HepG2 (cell line): Measurements from ENCODE around the gene FUT3. TPM values are rescaled to one million over a fixed set of nuclear protein-coding genes. Genes with fewer than 3 reads are reported as not detected.
A peak's percentile ranks its signal among the peaks of the same experiment; 100 is the strongest.

Source experiments
- CC2D1A ChIP-seq: sonication (generic); formaldehyde crosslinking; IDR thresholded peaks from 2 replicates; pipeline ENCODE4 v1.8.1; 2023; ENCODE audit warnings: mild to moderate bottlenecking, missing genetic modification reagents
- RAD51 ChIP-seq: fragments of 450-650 bp; IDR thresholded peaks from 2 replicates; pipeline ENCODE4 v1.6.1; 2016; ENCODE audit warnings: borderline replicate concordance
- TP53 ChIP-seq: sonication (generic); formaldehyde crosslinking; conservative IDR thresholded peaks from 2 replicates; pipeline ENCODE4 v1.4.0; 2020; ENCODE audit warnings: missing genetic modification reagents
- ZBTB42 ChIP-seq: sonication (generic); formaldehyde crosslinking; IDR thresholded peaks from 2 replicates; pipeline ENCODE4 v1.5.0; 2020; ENCODE audit warnings: mild to moderate bottlenecking, missing genetic modification reagents
- ZNF160 ChIP-seq: sonication (generic); formaldehyde crosslinking; IDR thresholded peaks from 2 replicates; pipeline ENCODE4 v1.8.0; 2022; ENCODE audit warnings: mild to moderate bottlenecking, inconsistent platforms, missing genetic modification reagents
- ZNF557 ChIP-seq: sonication (generic); formaldehyde crosslinking; IDR thresholded peaks from 2 replicates; pipeline ENCODE4 v1.4.0; 2020; ENCODE audit warnings: missing genetic modification reagents
- ZNF574 ChIP-seq: sonication (generic); formaldehyde crosslinking; IDR thresholded peaks from 2 replicates; pipeline ENCODE4 v1.4.0; 2020; ENCODE audit warnings: missing genetic modification reagents
- ZNF670 ChIP-seq: sonication (generic); formaldehyde crosslinking; IDR thresholded peaks from 2 replicates; pipeline ENCODE4 v1.8.0; 2022; ENCODE audit warnings: mild to moderate bottlenecking, missing genetic modification reagents, borderline replicate concordance
- ZNF703 ChIP-seq: sonication (generic); formaldehyde crosslinking; IDR thresholded peaks from 2 replicates; pipeline ENCODE4 v1.5.1; 2020; ENCODE audit warnings: missing genetic modification reagents, mild to moderate bottlenecking, moderate library complexity, borderline replicate concordance
- polyA plus RNA-seq, 8 experiments: library from polyadenylated mRNA; depleted of rRNA in 3 of 8; stranded (reverse) in 7 of 8; unstranded in 1 of 8; fragments of >200 nt; fragmentation: Illumina TruSeq in 4 of 8; extraction: Trizol in 4 of 8; gene quantifications; 2 replicates each; pipeline versions ENCODE4 v1.2.1 to v1.2.3, GENCODE V29; 2011 to 2016; ENCODE audit warnings: low read depth in 4 of 8, missing spikeins in 1 of 8, mixed read lengths in 1 of 8; ENCODE audit not compliant: insufficient read depth in 1 of 8
- total RNA-seq, 5 experiments: library from RNA; depleted of rRNA; stranded (reverse); fragments of >200 nt; fragmentation: Illumina TruSeq; extraction: Trizol; gene quantifications; 2 replicates each; pipeline ENCODE4 v1.2.3, GENCODE V29; 2016; ENCODE audit warnings: low read depth in 1 of 5
- TF ChIP-seq, protein P1 (sequence below): sonication (generic); formaldehyde crosslinking; IDR thresholded peaks from 2 replicates; pipeline ENCODE4 v1.8.0; 2022; ENCODE audit warnings: missing genetic modification reagents, mild to moderate bottlenecking, borderline replicate concordance
- TF ChIP-seq, protein P2 (sequence below): sonication (generic); formaldehyde crosslinking; IDR thresholded peaks from 2 replicates; pipeline ENCODE4 v1.5.1; 2020; ENCODE audit warnings: mild to moderate bottlenecking, missing genetic modification reagents
- TF ChIP-seq, protein P3 (sequence below): sonication (generic); formaldehyde crosslinking; IDR thresholded peaks from 2 replicates; pipeline ENCODE4 v1.5.1; 2020; ENCODE audit warnings: missing genetic modification reagents, mild to moderate bottlenecking, borderline replicate concordance
- TF ChIP-seq, protein P4 (sequence below): sonication (generic); formaldehyde crosslinking; IDR thresholded peaks from 2 replicates; pipeline ENCODE4 v1.5.1; 2020; ENCODE audit warnings: missing genetic modification reagents, mild to moderate bottlenecking, borderline replicate concordance
- TF ChIP-seq, protein P5 (sequence below): sonication (generic); formaldehyde crosslinking; IDR thresholded peaks from 2 replicates; pipeline ENCODE4 v1.4.0; 2020; ENCODE audit warnings: low read depth, missing genetic modification reagents

FUT3 gene
- total and polyA plus RNA-seq, 2 of the 13 experiments (the other 11 are each of a cell fraction or from before 2014, with no cell fraction given) = 0.53 to 1.1 TPM

DNA sequence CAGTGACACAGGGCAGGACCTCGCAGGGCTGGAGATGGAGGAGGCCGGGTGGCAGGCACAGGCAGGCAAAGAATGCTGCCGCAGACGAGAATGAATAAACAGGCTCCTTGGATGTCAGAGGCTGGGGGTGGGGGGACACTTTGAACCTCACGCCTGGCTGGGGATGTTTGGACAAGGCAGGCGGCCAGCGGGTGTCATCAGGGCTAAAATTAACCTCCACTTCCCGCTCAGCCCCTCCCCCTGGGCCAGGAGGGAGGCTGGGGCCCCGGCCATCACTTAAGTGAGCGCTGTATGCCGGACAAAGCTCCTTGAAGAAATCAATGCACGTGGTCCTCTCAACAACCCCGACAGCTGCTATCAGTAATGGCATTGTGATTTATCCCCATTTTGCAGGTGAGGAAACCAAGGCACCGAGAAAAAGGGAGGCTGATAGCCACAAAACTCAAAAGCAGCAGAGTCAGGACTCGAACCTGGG lies 29.4 kb upstream of the FUT3 start (continued):
- TF ChIP-seq, protein P1, sequence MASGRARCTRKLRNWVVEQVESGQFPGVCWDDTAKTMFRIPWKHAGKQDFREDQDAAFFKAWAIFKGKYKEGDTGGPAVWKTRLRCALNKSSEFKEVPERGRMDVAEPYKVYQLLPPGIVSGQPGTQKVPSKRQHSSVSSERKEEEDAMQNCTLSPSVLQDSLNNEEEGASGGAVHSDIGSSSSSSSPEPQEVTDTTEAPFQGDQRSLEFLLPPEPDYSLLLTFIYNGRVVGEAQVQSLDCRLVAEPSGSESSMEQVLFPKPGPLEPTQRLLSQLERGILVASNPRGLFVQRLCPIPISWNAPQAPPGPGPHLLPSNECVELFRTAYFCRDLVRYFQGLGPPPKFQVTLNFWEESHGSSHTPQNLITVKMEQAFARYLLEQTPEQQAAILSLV = no peak
- no peak for TF ChIP-seq ZNF160 (CRISPR knock-in tag)
- peak; percentile 55; the same call in 1 of the 2 replicates for TF ChIP-seq ZBTB42 (CRISPR knock-in tag)
- TF ChIP-seq, protein P2, sequence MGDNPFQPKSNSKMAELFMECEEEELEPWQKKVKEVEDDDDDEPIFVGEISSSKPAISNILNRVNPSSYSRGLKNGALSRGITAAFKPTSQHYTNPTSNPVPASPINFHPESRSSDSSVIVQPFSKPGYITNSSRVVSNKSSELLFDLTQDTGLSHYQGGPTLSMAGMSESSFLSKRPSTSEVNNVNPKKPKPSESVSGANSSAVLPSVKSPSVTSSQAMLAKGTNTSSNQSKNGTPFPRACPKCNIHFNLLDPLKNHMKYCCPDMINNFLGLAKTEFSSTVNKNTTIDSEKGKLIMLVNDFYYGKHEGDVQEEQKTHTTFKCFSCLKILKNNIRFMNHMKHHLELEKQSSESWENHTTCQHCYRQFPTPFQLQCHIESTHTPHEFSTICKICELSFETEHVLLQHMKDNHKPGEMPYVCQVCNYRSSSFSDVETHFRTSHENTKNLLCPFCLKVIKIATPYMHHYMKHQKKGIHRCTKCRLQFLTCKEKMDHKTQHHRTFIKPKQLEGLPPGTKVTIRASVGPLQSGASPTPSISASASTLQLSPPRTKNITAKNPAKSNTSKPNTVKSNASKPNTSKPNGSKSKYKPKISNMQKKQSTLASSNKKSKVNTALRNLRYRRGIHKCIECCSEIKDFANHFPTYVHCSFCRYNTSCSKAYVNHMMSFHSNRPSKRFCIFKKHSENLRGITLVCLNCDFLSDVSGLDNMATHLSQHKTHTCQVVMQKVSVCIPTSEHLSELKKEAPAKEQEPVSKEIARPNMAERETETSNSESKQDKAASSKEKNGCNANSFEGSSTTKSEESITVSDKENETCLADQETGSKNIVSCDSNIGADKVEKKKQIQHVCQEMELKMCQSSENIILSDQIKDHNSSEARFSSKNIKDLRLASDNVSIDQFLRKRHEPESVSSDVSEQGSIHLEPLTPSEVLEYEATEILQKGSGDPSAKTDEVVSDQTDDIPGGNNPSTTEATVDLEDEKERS (CRISPR knock-in tag) = no peak
- TF ChIP-seq ZNF703 = no peak
- TF ChIP-seq ZNF557 (CRISPR knock-in tag) = peak; percentile 35; the same call in 1 of the 2 replicates
- TF ChIP-seq TP53 (CRISPR knock-in tag) = 0 out of 2 replicates have a peak, but pooled peaks have one; percentile 82
- TF ChIP-seq ZNF670 (CRISPR knock-in tag) = no peak
- TF ChIP-seq, protein P3, sequence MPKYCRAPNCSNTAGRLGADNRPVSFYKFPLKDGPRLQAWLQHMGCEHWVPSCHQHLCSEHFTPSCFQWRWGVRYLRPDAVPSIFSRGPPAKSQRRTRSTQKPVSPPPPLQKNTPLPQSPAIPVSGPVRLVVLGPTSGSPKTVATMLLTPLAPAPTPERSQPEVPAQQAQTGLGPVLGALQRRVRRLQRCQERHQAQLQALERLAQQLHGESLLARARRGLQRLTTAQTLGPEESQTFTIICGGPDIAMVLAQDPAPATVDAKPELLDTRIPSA (CRISPR knock-in tag) = no peak
- TF ChIP-seq, protein P4, sequence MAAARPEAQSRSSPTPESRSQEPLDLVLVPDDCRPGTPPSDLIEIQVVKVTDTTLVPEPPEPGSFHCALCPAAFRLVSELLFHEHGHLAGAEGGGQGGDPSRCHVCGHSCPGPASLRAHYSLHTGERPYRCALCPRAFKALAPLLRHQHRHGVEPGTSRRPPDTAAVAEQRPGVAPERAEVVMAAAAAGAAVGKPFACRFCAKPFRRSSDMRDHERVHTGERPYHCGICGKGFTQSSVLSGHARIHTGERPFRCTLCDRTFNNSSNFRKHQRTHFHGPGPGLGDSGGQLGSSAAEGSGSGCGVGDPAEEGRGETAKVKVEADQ = no peak
- TF ChIP-seq ZNF574 (CRISPR knock-in tag) = no peak; the same call in 1 of the 2 replicates
- no peak for TF ChIP-seq CC2D1A (CRISPR knock-in tag)
- TF ChIP-seq, protein P5, sequence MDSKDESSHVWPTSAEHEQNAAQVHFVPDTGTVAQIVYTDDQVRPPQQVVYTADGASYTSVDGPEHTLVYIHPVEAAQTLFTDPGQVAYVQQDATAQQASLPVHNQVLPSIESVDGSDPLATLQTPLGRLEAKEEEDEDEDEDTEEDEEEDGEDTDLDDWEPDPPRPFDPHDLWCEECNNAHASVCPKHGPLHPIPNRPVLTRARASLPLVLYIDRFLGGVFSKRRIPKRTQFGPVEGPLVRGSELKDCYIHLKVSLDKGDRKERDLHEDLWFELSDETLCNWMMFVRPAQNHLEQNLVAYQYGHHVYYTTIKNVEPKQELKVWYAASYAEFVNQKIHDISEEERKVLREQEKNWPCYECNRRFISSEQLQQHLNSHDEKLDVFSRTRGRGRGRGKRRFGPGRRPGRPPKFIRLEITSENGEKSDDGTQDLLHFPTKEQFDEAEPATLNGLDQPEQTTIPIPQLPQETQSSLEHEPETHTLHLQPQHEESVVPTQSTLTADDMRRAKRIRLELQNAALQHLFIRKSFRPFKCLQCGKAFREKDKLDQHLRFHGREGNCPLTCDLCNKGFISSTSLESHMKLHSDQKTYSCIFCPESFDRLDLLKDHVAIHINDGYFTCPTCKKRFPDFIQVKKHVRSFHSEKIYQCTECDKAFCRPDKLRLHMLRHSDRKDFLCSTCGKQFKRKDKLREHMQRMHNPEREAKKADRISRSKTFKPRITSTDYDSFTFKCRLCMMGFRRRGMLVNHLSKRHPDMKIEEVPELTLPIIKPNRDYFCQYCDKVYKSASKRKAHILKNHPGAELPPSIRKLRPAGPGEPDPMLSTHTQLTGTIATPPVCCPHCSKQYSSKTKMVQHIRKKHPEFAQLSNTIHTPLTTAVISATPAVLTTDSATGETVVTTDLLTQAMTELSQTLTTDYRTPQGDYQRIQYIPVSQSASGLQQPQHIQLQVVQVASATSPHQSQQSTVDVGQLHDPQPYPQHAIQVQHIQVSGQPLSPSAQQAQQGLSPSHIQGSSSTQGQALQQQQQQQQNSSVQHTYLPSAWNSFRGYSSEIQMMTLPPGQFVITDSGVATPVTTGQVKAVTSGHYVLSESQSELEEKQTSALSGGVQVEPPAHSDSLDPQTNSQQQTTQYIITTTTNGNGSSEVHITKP (CRISPR knock-in tag) = peak; percentile 43; the same call in 1 of the 2 replicates
- no peak for TF ChIP-seq RAD51
